Suprapubic skin (tissue), 3 donors: ENCODE data around the gene RGS7.

ENCODE experiments used
- POLR2A ChIP-seq, 2 donors: fragments of 450-650 bp; IDR thresholded peaks; one replicate each; pipeline ENCODE4 v1.6.1; 2017; ENCODE audit warnings: antibody characterized with exemption in 2 of 2, mild to moderate bottlenecking in 2 of 2, moderate library complexity in 2 of 2
- TF ChIP-seq, protein P1 (sequence below), 2 donors: fragments of 200-600 bp in 1 of 2; fragments of 450-650 bp in 1 of 2; sonication (generic) in 1 of 2; IDR thresholded peaks; one replicate each; pipeline ENCODE4 v1.5.1; 2016 to 2019; ENCODE audit warnings: antibody characterized with exemption in 2 of 2, mild to moderate bottlenecking in 1 of 2, moderate library complexity in 1 of 2

- no peak for TF ChIP-seq POLR2A (IDR thresholded peaks at IDR 0.05)
- TF ChIP-seq, protein P1, sequence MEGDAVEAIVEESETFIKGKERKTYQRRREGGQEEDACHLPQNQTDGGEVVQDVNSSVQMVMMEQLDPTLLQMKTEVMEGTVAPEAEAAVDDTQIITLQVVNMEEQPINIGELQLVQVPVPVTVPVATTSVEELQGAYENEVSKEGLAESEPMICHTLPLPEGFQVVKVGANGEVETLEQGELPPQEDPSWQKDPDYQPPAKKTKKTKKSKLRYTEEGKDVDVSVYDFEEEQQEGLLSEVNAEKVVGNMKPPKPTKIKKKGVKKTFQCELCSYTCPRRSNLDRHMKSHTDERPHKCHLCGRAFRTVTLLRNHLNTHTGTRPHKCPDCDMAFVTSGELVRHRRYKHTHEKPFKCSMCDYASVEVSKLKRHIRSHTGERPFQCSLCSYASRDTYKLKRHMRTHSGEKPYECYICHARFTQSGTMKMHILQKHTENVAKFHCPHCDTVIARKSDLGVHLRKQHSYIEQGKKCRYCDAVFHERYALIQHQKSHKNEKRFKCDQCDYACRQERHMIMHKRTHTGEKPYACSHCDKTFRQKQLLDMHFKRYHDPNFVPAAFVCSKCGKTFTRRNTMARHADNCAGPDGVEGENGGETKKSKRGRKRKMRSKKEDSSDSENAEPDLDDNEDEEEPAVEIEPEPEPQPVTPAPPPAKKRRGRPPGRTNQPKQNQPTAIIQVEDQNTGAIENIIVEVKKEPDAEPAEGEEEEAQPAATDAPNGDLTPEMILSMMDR (IDR thresholded peaks at IDR 0.05) = no peak
These were observed 148.1 kb downstream of the RGS7 start for GRCh38 chr1:241208910-241209379.
